Epithelial cell of proximal tubule (primary cell): ENCODE data around the gene NEUROG2. TPM values are rescaled to one million over a fixed set of nuclear protein-coding genes. Genes with fewer than 3 reads are reported as not detected.

ENCODE experiments used
- DNase-seq: peaks from one replicate; pipeline ENCODE4 v3.0.0-alpha.2; 2011; ENCODE audit warnings: low read depth
- H3K4me3 ChIP-seq: 2 replicates; pipeline ENCODE4 v1.5.1; 2011; ENCODE audit warnings: low read depth, mild to moderate bottlenecking, low read length
- total RNA-seq: library from RNA; depleted of rRNA; stranded (reverse); fragments of >200 nt; gene quantifications from 2 replicates; pipeline ENCODE4 v1.2.3, GENCODE V29; 2015
- TF ChIP-seq, protein P1 (sequence below): conservative IDR thresholded peaks from 2 replicates; pipeline ENCODE4 v1.5.1; 2012; ENCODE audit warnings: low read depth, mild to moderate bottlenecking, low read length

NEUROG2 gene
- total RNA-seq, 1 donor from 2014 or later = not detected

DNA sequence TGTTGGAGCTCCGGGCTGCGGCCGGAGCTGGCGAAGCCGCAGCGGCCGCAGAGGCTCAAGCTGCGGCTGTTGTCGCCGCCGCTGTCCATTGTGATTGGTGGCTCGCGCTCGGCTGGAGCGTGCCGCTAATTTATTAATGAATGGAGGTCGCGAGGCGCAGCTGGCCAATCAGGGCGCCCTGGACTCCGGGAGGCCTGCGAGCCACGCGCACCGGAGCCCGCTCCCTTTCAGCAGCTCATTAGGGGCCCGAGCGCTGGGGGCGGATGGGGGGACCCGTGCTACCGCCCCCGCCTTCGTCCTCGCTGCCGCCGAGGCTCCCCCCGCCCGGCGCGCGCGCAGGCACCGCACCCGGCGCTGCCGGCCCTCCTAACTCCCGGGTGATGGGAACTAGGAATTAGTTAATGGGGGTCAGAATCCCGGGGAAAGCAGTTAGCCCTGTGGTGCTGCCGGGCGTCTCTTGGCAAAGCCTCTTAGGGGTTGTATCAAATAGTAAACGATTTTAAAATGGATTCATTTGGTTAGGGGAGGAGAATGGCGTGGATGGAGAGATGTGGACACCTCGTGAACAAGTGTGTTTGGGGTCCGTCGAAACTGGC, 589 bp upstream of the NEUROG2 start:
- TF ChIP-seq, protein P1, sequence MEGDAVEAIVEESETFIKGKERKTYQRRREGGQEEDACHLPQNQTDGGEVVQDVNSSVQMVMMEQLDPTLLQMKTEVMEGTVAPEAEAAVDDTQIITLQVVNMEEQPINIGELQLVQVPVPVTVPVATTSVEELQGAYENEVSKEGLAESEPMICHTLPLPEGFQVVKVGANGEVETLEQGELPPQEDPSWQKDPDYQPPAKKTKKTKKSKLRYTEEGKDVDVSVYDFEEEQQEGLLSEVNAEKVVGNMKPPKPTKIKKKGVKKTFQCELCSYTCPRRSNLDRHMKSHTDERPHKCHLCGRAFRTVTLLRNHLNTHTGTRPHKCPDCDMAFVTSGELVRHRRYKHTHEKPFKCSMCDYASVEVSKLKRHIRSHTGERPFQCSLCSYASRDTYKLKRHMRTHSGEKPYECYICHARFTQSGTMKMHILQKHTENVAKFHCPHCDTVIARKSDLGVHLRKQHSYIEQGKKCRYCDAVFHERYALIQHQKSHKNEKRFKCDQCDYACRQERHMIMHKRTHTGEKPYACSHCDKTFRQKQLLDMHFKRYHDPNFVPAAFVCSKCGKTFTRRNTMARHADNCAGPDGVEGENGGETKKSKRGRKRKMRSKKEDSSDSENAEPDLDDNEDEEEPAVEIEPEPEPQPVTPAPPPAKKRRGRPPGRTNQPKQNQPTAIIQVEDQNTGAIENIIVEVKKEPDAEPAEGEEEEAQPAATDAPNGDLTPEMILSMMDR = no peak
- H3K4me3 ChIP-seq = no peak overlapping the region
- no peak for DNase-seq

GRCh38 chr4:112515198-112516065, 548 bp downstream of the NEUROG2 start:
- H3K4me3 ChIP-seq = peak overlapping the region; percentile 54
- no peak for DNase-seq
- TF ChIP-seq, protein P1 = no peak

DNA sequence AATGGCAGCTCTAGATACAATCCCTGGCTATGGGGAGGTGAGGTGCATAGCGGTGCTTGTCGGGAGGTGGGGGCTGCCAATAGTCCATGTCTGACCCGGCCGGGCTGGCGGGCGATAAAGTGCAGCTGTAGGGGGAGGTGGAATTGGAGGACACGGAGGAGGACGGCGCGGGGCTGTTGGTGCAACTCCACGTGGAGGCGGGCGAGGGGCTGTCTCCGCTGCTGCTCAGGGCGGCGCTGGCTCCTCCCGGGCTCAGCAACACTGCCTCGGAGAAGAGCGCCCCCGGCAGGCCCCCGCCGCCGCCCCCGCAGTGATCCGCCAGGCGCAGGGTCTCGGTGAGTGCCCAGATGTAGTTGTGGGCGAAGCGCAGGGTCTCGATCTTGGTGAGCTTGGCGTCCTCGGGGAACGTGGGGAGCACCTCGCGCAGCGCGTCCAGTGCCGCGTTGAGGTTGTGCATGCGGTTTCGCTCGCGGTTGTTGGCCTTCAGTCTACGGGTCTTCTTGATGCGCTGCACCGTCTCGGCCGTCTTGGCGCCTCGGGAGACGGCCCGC, 1.3 kb downstream of the NEUROG2 start:
- H3K4me3 ChIP-seq = peak overlapping the region; percentile 14
- TF ChIP-seq, protein P1 = no peak
- no peak for DNase-seq

DNA sequence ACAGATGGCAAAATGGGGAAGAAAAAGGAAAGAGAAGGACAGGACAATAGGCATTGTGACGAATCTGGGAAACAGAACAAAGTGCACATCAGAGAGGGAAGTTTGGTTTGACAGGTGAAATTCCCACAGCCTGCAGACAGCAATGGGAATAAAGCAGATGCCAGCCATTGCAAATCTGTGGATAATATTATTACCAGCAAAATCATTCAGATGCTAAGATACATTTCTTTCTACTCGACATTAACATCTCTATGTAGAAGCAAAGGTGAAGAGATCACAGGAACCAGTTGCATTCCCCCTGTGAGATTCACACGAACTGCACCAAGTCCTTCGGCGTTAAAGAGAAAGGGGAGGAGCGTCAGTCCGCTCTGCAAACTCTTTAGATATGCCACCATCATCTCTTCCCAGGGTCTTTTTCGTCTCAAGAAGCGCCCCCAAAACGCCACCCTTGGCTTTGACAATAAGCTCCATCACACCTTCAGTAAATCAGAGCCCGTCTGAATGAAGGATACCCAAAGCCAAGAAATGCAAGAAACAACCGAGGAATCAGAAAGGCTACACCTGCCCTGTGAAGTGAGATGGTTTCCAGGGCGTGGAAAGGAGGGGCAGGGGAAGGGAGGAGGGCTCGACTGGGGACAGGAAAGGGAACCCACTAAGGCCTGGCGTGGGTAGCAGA, 1.9 kb downstream of the NEUROG2 start:
- no peak overlapping the region for H3K4me3 ChIP-seq
- TF ChIP-seq, protein P1 = no peak
- no peak for DNase-seq

DNA sequence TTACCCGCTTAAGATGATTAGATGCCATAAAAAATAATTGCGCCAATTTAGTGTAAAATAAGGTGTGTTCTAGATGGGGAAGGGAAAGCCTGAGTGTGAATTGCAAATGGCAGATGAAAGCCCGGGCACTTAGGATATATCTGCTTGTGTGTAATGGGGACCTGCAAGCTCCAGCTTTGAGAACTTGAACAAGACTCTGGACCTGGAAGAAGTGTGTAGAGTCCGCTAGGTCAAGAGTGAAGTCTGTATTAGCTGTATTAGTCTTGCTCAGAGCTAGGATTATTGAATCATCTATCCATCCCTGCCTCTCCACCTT, 4.2 kb downstream of the NEUROG2 start:
- TF ChIP-seq, protein P1 = no peak
- no peak for DNase-seq
- H3K4me3 ChIP-seq = no peak overlapping the region

DNA sequence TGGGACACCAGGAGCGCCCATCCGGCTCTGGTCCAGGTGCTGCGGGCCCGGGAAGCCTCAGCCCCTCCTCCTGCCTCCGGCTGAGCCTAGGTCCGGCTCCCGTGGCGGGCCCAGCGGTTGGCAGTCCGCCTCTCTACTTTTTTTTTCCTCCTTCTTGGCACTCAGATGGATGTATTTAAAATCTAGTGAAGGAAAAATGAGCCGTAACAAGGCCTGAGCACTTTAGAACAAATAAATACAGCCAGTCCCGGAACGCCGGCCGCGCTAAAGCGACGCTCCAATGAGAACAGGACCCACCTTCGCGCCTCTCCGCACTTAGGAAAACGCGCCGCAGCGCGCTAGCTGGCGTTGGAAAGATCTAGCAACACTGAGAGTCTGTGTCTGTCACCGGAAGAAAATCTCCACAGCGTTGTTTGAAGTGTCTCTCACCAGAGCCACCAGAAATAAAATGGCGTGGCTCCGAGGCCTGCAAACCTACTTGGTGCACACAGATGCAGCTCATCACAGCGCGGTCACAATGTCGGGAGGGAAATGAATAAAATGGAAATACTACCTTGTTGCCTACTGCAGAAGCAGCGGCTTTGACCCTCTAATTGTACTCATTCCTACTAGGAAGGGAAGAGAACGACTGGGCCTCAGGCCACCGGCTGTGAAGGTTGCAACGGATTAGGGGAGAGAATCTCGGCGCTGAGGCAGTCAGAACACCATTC, 4.7 kb downstream of the NEUROG2 start:
- DNase-seq = no peak
- TF ChIP-seq, protein P1 = no peak
- H3K4me3 ChIP-seq = no peak overlapping the region
